HG03108 (cell line): ENCODE data around the gene ATP6V1C2.
A peak's percentile ranks its signal among the peaks of the same experiment; 100 is the strongest.

Source experiments
- ATAC-seq: cut with Tn5 transposase; IDR thresholded peaks from one replicate; pipeline ENCODE4 v1.9.1; 2021; ENCODE audit warnings: moderate library complexity; ENCODE audit not compliant: unreplicated experiment

ATP6V1C2 gene

DNA sequence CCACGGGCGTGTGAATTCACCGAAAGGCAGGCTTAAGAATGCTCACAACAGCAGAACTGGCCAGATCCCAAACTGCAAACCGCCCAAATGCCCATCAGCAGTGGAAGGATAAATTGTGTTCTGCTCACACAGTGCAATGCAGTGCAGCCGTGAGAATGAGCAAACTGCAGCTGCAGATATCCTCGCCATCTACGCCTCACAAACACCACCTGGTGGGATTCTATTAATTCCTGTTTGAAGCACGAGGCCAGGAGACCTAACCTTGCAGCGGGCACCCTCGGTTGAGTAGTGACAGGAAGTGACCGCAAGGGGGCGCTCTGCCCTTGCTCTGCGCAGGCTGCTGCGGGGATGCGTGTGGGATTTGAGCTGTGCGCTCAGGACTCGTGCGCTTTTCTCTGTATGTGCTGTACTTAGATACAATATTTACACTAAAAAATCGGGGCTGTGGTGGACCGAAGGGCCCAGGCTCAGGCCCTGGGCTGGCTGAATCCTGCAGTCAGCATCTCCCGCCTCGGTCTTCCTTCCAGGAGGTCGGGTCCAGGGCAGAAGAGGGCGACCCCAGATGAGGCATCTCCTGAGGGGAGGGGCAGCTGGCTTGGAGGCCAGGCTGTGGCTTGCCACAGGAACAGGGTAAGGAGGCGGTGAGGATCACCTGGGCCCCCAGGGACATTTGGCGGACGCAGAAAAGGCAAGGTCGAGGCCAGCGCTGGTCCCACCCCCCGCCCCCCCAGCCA is 110.9 kb downstream of the ATP6V1C2 start:
- ATAC-seq, result peak; percentile 71

DNA sequence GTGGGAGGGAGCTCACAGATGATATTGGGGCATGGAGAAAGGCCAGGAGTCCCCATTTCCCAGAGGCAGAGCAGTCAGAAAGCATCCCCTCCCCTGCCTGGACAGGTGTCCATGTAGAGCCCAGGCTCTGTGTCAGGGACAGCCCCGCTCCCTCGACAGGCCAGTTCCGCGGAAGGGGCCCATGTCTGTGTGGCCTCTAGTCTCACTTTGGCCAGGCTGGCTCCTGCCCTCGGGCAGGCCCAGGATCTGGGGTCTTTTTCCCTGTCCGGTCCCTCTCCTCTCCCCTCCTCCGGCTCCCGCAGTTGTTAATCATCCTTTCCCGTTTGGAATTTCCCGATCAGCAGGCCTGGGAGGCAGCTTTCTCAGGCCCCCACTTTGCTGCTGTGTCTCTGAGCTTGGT is 111.6 kb downstream of the ATP6V1C2 start:
- ATAC-seq, result no peak

DNA sequence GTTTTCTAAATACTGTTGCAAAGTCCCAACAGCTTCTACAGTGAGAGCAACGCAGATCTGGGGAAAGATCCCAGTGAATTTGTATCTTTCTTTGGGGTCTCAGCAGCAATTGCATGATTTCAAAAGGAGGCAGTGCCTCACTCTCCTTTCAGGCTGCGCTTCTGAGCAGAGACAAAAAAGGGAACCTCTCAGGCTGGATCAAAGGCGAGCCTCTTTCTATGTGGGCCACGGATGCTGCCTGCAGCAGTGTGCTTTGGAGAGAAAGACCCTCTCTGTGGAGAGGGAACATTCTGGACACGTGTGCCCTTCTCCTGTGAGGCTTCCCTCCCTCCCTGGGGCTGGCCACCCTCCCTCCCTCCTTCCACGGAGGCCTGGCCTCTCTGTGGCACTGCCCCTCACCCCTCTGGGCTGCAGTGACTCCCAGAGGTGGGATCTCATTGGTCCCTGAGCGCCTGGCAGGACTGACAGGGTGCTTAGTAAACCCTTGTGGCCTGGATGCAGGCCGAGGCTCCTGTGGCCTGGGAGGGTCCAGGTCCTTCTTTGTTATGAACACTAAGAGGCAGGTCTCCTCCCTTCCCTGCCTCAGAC is 112.7 kb downstream of the ATP6V1C2 start:
- ATAC-seq, result no peak
